H1 (cell line): ENCODE data around the gene NUDT9. TPM values are rescaled to one million over a fixed set of nuclear protein-coding genes. Genes with fewer than 3 reads are reported as not detected.

Experiments
- NANOG ChIP-seq: IDR thresholded peaks from 2 replicates; pipeline ENCODE4 v1.6.1; 2011; ENCODE audit warnings: low read length, low read depth, mild to moderate bottlenecking, inconsistent platforms; ENCODE audit not compliant: insufficient read depth, poor library complexity, severe bottlenecking
- RBBP5 ChIP-seq: IDR thresholded peaks from 2 replicates; pipeline ENCODE4 v1.7.1; 2012; ENCODE audit warnings: low read depth, mild to moderate bottlenecking, inconsistent platforms, low read length, moderate library complexity, borderline replicate concordance
- SIN3A ChIP-seq, 2 experiments: IDR thresholded peaks in 1 of 2; conservative IDR thresholded peaks in 1 of 2; 2 replicates each; pipeline ENCODE4 v1.6.1; 2011 to 2012; ENCODE audit warnings: low read length in 2 of 2, improper control_type of control experiment in 1 of 2, low read depth in 1 of 2, mild to moderate bottlenecking in 1 of 2
- SUZ12 ChIP-seq: fragments of 200-600 bp; sonication (generic); IDR thresholded peaks from 2 replicates; pipeline ENCODE4 v1.6.1; 2012; ENCODE audit warnings: mild to moderate bottlenecking, inconsistent platforms, low read length, moderate library complexity, mixed read lengths
- TCF12 ChIP-seq: IDR thresholded peaks from 2 replicates; pipeline ENCODE4 v1.6.1; 2011; ENCODE audit warnings: low read depth, mild to moderate bottlenecking, low read length
- polyA plus RNA-seq, 7 experiments: library from polyadenylated mRNA; depleted of rRNA in 3 of 7; stranded (reverse) in 5 of 7; unstranded in 2 of 7; fragments of >200 nt in 5 of 7; fragments of 200-250 nt in 2 of 7; gene quantifications; 1 replicate in 5 of 7; 2 replicates in 1 of 7; 4 replicates in 1 of 7; pipeline versions ENCODE4 v1.2.1 to v1.2.3, GENCODE V29; 2011 to 2013; ENCODE audit warnings: missing spikeins in 2 of 7, mixed read lengths in 2 of 7
- total RNA-seq: library from RNA; stranded (reverse); fragmentation: NEBNext Ultra II Directional; extraction: Animal tissue kit (Norgen Biotek cat#: 25700); gene quantifications from 2 replicates; pipeline ENCODE4 v1.2.1, GENCODE V29; 2021
- TF ChIP-seq, protein P1 (sequence below): IDR thresholded peaks from 2 replicates; pipeline ENCODE4 v1.6.1; 2012; ENCODE audit warnings: inconsistent platforms

NUDT9 gene
- total and polyA plus RNA-seq, 2 of the 8 experiments (the other 6 are each of a cell fraction or from before 2014, with no cell fraction given), result 13.2 to 27.6 TPM

DNA sequence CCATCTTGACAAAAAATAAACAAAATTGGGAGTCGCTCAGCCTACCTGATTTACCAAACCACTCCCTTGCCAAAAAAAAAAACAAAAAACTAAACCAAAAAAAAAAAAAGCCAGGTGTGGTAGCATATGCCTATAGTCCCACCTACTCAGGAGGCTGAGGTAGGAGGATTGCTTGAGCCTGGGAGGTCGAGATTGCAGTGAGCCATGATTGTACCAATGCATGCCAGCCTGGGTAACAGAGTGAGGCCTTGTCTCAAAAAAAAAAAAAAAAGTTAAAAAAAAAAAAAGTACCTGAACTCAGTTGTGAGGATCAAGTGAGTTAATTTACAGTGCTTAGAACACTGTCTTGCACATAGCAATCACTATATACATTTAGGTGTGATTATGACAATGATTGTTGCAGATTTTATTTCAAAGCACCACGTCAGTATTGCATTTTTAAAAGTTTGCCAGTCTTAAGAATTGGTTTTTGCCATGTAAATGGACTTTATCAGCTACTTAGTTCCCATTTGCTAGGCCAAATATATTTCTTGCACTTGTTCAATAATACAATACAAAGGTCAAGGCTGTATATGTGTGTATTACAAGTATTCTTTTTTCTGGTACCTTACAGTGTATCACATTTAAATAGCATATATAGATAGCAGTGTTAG is 4.6 kb downstream of the NUDT9 start (continued):
- no peak for TF ChIP-seq TCF12
- TF ChIP-seq, protein P1, sequence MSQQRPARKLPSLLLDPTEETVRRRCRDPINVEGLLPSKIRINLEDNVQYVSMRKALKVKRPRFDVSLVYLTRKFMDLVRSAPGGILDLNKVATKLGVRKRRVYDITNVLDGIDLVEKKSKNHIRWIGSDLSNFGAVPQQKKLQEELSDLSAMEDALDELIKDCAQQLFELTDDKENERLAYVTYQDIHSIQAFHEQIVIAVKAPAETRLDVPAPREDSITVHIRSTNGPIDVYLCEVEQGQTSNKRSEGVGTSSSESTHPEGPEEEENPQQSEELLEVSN, result no peak
- TF ChIP-seq RBBP5, result no peak
- no peak for TF ChIP-seq SIN3A (conservative IDR thresholded peaks at IDR 0.05 in 1 of 2, IDR thresholded peaks at IDR 0.05 in 1 of 2; ENCODE audit: low read depth in 1 of 2, low read length in 2 of 2)
- no peak for TF ChIP-seq NANOG
- no peak for TF ChIP-seq SUZ12
- TF ChIP-seq, all 59 proteins: peak for 0
